Adrenal gland (tissue), 12 donors: ENCODE measurements around the gene TFR2. TPM values are rescaled to one million over a fixed set of nuclear protein-coding genes. Genes with fewer than 3 reads are reported as not detected.
A peak's percentile ranks its signal among the peaks of the same experiment; 100 is the strongest.

Experiments
- DNase-seq, 7 donors: peaks; one replicate each; pipeline ENCODE4 v3.0.0-alpha.2; 2019 to 2020
- H3K27ac ChIP-seq, 5 donors: fragments of 200-600 bp; sonication (generic) in 4 of 5; 1 replicate in 3 of 5; 2 replicates in 2 of 5; pipeline versions ENCODE4 v1.5.1 to v1.8.0; 2016 to 2020; ENCODE audit warnings: mild to moderate bottlenecking in 1 of 5
- H3K27me3 ChIP-seq: fragments of 200-600 bp; 2 replicates; pipeline ENCODE4 v1.8.0; 2021
- H3K36me3 ChIP-seq, 2 donors: fragments of 200-600 bp; replicated peaks in 1 of 2; 1 replicate in 1 of 2; 2 replicates in 1 of 2; pipeline versions ENCODE4 v1.5.1 to v1.8.0; 2018 to 2022
- H3K4me1 ChIP-seq, 2 donors: fragments of 200-600 bp; replicated peaks in 1 of 2; 1 replicate in 1 of 2; 2 replicates in 1 of 2; pipeline versions ENCODE4 v1.5.1 to v1.8.0; 2018 to 2021
- H3K4me3 ChIP-seq, 4 donors: fragments of 200-600 bp; sonication (generic) in 3 of 4; one replicate each; pipeline ENCODE4 v1.5.1; 2016 to 2018
- H3K9me3 ChIP-seq, 3 donors: fragments of 200-600 bp; sonication (generic) in 1 of 3; replicated peaks in 1 of 3; 1 replicate in 2 of 3; 2 replicates in 1 of 3; pipeline versions ENCODE4 v1.5.1 to v1.8.0; 2016 to 2021
- POLR2A ChIP-seq, 2 donors: fragments of 450-650 bp; IDR thresholded peaks; one replicate each; pipeline ENCODE4 v1.6.1; 2017; ENCODE audit warnings: antibody characterized with exemption in 2 of 2, mild to moderate bottlenecking in 2 of 2, moderate library complexity in 1 of 2
- WGBS, 4 donors: extraction: QIAGEN DNeasy Blood & Tissue Kit in 2 of 4; methylation state at CpG; one replicate each; pipeline versions ENCODE4 v1.1.5 to v1.1.7; 2013 to 2017; 5-methylcytosine and 5-hydroxymethylcytosine counted together
- intact Hi-C, 2 donors: fragments of 100-400 bp; cut with DNase I; formaldehyde crosslinking; loops; one replicate each; pipeline versions ENCODE4 v1.14.1 to v1.15.0; 2022 to 2023
- polyA plus RNA-seq, 3 donors: library from polyadenylated mRNA; stranded (reverse); fragments of 200-250 nt in 2 of 3; fragments of 350-450 nt in 1 of 3; fragmentation: Illumina TruSeq in 1 of 3; extraction: RNeasy Lipid Tissue Mini Kit (QIAGEN cat#74804) in 1 of 3; gene quantifications; one replicate each; pipeline ENCODE4 v1.2.3, GENCODE V29; 2013 to 2014
- total RNA-seq, 9 donors: library from RNA; depleted of rRNA in 4 of 9; stranded (reverse); fragments of >200 nt in 4 of 9; fragments of 120-200 nt in 1 of 9; fragmentation: NEBNext Ultra II Directional in 1 of 9; extraction: Animal tissue kit (Norgen Biotek cat#: 25700) in 1 of 9; gene quantifications; one replicate each; pipeline versions ENCODE4 v1.1.0 to v1.2.4, GENCODE V29; 2013 to 2023
- TF ChIP-seq, protein P1 (sequence below), 6 experiments: fragments of 450-650 bp in 4 of 6; fragments of 200-600 bp in 2 of 6; sonication (generic) in 1 of 6; IDR thresholded peaks; 1 replicate in 5 of 6; 2 replicates in 1 of 6; pipeline versions ENCODE4 v1.5.1 to v1.8.0; 2016 to 2021; ENCODE audit warnings: antibody characterized with exemption in 6 of 6, mild to moderate bottlenecking in 2 of 6, moderate library complexity in 1 of 6
- donor health status: healthy with polysubstance abuse.
- donor health status: Bipolar disorder and iron deficiency.
- donor health status: DM: yes; HTN: yes; CAD: no.
- donor health status: DM: no; HTN: no; CAD: no.
- donor health status: DM: no; HTN: no; CAD: no.
- donor health status: DM: yes; HTN: yes; CAD: no.

TFR2 gene
- total and polyA plus RNA-seq, 12 donors = 0.24 to 6.7 (median 1.3) TPM

DNA sequence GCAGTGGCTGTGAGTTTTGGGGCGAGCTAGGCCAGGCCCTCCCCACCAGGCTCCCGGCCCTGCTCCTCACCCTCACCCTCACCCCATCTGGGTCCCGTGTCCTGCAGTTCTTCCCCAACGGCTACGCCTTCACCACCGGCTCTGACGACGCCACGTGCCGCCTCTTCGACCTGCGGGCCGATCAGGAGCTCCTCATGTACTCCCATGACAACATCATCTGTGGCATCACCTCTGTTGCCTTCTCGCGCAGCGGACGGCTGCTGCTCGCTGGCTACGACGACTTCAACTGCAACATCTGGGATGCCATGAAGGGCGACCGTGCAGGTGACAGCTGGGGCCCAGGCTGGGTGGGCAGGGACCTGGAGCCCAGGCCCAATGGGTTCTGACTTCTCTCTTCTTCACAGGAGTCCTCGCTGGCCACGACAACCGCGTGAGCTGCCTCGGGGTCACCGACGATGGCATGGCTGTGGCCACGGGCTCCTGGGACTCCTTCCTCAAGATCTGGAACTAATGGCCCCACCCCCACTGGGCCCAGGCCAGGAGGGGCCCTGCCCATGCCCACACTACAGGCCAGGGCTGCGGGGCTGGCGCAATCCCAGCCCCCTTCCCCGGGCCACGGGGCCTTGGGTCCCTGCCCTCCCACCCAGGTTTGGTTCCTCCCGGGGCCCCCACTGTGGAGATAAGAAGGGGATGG is 37.1 kb upstream of the TFR2 start:
- H3K4me1 ChIP-seq = peaks cover 10 to 35% of the 10 kb centered on the region in 2 donors
- H3K9me3 ChIP-seq = no peaks in the 10 kb centered on the region
- H3K27ac ChIP-seq = peak overlapping the region in 2 of 5 donors; percentile 38 to 74
- intact Hi-C loops = loop anchor here in 1 of 2 donors (5.0 kb wide), 1 partner anchor 96 kb away; no protein-coding TSS in a partner anchor
- TF ChIP-seq POLR2A (IDR thresholded peaks at IDR 0.05) = no peak
- TF ChIP-seq, protein P1, sequence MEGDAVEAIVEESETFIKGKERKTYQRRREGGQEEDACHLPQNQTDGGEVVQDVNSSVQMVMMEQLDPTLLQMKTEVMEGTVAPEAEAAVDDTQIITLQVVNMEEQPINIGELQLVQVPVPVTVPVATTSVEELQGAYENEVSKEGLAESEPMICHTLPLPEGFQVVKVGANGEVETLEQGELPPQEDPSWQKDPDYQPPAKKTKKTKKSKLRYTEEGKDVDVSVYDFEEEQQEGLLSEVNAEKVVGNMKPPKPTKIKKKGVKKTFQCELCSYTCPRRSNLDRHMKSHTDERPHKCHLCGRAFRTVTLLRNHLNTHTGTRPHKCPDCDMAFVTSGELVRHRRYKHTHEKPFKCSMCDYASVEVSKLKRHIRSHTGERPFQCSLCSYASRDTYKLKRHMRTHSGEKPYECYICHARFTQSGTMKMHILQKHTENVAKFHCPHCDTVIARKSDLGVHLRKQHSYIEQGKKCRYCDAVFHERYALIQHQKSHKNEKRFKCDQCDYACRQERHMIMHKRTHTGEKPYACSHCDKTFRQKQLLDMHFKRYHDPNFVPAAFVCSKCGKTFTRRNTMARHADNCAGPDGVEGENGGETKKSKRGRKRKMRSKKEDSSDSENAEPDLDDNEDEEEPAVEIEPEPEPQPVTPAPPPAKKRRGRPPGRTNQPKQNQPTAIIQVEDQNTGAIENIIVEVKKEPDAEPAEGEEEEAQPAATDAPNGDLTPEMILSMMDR (IDR thresholded peaks at IDR 0.05) = no peak
- DNase-seq = peak in 5 of 7 donors; percentile 23 to 64 (median 40)
- 71 to 92% (median 80%) methylated on average over 22 to 35 of the region's 35 CpGs for WGBS, 4 donors
- H3K27me3 ChIP-seq = no peaks in the 10 kb centered on the region
- no peak overlapping the region for H3K4me3 ChIP-seq
- peaks cover 0 to 61% of the 10 kb centered on the region in 2 donors for H3K36me3 ChIP-seq

DNA sequence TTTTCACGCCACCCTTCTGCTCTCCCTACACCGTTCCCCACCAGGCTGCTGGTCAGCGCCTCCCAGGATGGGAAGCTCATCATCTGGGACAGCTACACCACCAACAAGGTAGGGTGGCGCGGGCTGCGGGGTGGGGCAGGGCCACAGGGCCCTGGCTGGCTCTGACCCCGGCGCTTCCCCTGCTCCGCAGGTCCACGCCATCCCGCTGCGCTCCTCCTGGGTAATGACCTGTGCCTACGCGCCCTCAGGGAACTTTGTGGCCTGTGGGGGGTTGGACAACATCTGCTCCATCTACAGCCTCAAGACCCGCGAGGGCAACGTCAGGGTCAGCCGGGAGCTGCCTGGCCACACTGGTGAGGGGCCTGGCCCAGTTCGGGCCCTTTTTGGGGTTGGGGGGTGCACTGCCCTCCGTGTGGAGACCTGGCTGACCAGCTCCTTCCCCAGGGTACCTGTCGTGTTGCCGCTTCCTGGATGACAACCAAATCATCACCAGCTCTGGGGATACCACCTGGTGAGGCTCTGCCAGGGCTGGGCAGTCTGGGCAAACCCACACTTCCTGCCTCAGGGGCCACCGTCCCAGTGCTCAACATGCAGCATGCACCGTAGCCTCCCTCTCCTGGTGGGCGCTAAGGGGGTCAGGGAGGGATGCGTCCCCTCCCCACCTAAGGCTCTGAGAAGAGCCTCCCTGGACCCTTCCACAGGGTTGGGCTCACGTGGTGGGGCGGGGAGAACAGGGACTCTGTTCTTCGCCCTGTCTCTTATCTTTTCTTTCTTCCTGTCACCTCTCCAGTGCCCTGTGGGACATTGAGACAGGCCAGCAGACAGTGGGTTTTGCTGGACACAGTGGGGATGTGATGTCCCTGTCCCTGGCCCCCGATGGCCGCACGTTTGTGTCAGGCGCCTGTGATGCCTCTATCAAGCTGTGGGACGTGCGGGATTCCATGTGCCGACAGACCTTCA is 36.2 kb upstream of the TFR2 start:
- H3K4me1 ChIP-seq = peaks cover 10 to 35% of the 10 kb centered on the region in 2 donors

GRCh38 chr7:100676501-100677306 is 35.4 kb upstream of the TFR2 start:
- H3K9me3 ChIP-seq = no peaks in the 10 kb centered on the region
- H3K4me3 ChIP-seq = peak overlapping the region in 1 of 4 donors; percentile 83
- WGBS, 4 donors = 72 to 78% (median 75%) methylated on average over 18 to 23 of the region's 23 CpGs
- no peaks in the 10 kb centered on the region for H3K27me3 ChIP-seq
- peaks cover 10 to 31% of the 10 kb centered on the region in 2 donors for H3K4me1 ChIP-seq
- intact Hi-C loops = loop anchor here in 1 of 2 donors (5.0 kb wide), 1 partner anchor 94 kb away; no protein-coding TSS in a partner anchor
- H3K27ac ChIP-seq = peak overlapping the region; percentile 48 to 99 (median 96)
- H3K36me3 ChIP-seq = peaks cover 0 to 45% of the 10 kb centered on the region in 2 donors
- TF ChIP-seq POLR2A (IDR thresholded peaks at IDR 0.05) = no peak
- TF ChIP-seq, protein P1 (IDR thresholded peaks at IDR 0.05) = no peak
- DNase-seq = peak in 5 of 7 donors; percentile 11 to 65 (median 35)

More for the DNA sequence above, 36.2 kb upstream of the TFR2 start:
- H3K27ac ChIP-seq = peak overlapping the region in 1 of 5 donors; percentile 20
- TF ChIP-seq, protein P1 (IDR thresholded peaks at IDR 0.05) = no peak
- TF ChIP-seq POLR2A (IDR thresholded peaks at IDR 0.05) = no peak
- 87 to 89% (median 87%) methylated on average over 25 to 36 of the region's 36 CpGs for WGBS, 4 donors
- no peaks in the 10 kb centered on the region for H3K9me3 ChIP-seq
- no peak overlapping the region for H3K4me3 ChIP-seq
- peak in 5 of 7 donors; percentile 25 to 58 (median 30) for DNase-seq
- H3K27me3 ChIP-seq = no peaks in the 10 kb centered on the region
- peaks cover 0 to 53% of the 10 kb centered on the region in 2 donors for H3K36me3 ChIP-seq
- intact Hi-C loops = loop anchor here in 1 of 2 donors (5.0 kb wide), 1 partner anchor 95 kb away; no protein-coding TSS in a partner anchor
